ENCODE data around the gene XPNPEP3.

DNA sequence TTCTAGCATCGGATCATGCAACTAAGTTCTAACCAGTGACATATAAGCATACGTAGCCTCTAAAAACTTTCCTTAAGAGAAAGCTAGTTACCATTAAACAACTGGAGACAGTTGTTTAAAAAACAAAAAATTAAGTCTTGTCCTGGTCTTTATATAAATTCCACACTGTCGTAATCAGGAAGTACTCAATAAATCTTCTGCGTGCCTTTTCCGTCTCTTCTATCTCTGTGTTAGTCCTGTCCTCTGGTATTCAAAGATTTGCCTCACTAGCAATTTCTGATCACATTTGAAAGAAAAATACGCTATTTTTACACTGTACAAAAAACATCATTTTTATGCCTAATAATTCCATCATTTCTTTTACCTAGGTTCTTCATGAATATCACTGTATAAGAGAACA, 27.8 kb upstream of the XPNPEP3 start:
- TF ChIP-seq, protein P1, sequence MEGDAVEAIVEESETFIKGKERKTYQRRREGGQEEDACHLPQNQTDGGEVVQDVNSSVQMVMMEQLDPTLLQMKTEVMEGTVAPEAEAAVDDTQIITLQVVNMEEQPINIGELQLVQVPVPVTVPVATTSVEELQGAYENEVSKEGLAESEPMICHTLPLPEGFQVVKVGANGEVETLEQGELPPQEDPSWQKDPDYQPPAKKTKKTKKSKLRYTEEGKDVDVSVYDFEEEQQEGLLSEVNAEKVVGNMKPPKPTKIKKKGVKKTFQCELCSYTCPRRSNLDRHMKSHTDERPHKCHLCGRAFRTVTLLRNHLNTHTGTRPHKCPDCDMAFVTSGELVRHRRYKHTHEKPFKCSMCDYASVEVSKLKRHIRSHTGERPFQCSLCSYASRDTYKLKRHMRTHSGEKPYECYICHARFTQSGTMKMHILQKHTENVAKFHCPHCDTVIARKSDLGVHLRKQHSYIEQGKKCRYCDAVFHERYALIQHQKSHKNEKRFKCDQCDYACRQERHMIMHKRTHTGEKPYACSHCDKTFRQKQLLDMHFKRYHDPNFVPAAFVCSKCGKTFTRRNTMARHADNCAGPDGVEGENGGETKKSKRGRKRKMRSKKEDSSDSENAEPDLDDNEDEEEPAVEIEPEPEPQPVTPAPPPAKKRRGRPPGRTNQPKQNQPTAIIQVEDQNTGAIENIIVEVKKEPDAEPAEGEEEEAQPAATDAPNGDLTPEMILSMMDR (IDR thresholded peaks at IDR 0.05; ENCODE audit: low read depth, low read length), result no peak
- no peak for TF ChIP-seq POLR2A (IDR thresholded peaks at IDR 0.05; ENCODE audit: extremely low read depth, insufficient read length)

All from NB4 (cell line).